GM12878 (cell line): ENCODE measurements around the gene ENPP7.

ENCODE experiments used
- CTCF ChIP-seq, 3 experiments: IDR thresholded peaks in 2 of 3; conservative IDR thresholded peaks in 1 of 3; 2 replicates each; pipeline ENCODE4 v1.5.1; 2011; ENCODE audit warnings: low read depth in 3 of 3, low read length in 3 of 3, mild to moderate bottlenecking in 3 of 3, control low read depth in 2 of 3, moderate library complexity in 2 of 3, inconsistent platforms in 1 of 3, mixed read lengths in 1 of 3; ENCODE audit not compliant: control insufficient read depth in 2 of 3, insufficient read depth in 1 of 3; ENCODE audit errors: extremely low read depth in 1 of 3
- FOXM1 ChIP-seq: IDR thresholded peaks from 2 replicates; pipeline ENCODE4 v1.6.1; 2012; ENCODE audit warnings: low read depth, mild to moderate bottlenecking, inconsistent platforms, low read length, moderate library complexity
- JUND ChIP-seq: IDR thresholded peaks from 2 replicates; pipeline ENCODE4 v1.6.1; 2012; ENCODE audit warnings: low read depth, mild to moderate bottlenecking, low read length, improper control_type of control experiment, moderate library complexity
- LARP7 ChIP-seq: fragments of 450-650 bp; IDR thresholded peaks from 2 replicates; pipeline ENCODE4 v1.6.1; 2017; ENCODE audit warnings: mild to moderate bottlenecking
- MTA3 ChIP-seq: IDR thresholded peaks from 2 replicates; pipeline ENCODE4 v1.6.1; 2012; ENCODE audit warnings: low read length, inconsistent platforms, borderline replicate concordance
- NRF1 ChIP-seq: conservative IDR thresholded peaks from 2 replicates; pipeline ENCODE4 v1.6.1; 2011; ENCODE audit warnings: mild to moderate bottlenecking, low read depth, low read length, improper control_type of control experiment
- PBX3 ChIP-seq: IDR thresholded peaks from 2 replicates; pipeline ENCODE4 v1.6.1; 2011; ENCODE audit warnings: mild to moderate bottlenecking, low read depth, low read length, moderate library complexity; ENCODE audit not compliant: insufficient replicate concordance
- YBX1 ChIP-seq: fragments of 450-650 bp; IDR thresholded peaks from 2 replicates; pipeline ENCODE4 v1.6.1; 2016; ENCODE audit warnings: antibody characterized with exemption
- YY1 ChIP-seq: IDR thresholded peaks from 2 replicates; pipeline ENCODE4 v1.6.1; 2011; ENCODE audit warnings: low read depth, mild to moderate bottlenecking, low read length

- TF ChIP-seq NRF1 (no peak), YY1 (no peak), PBX3 (no peak), CTCF (IDR thresholded peaks at IDR 0.05 in 2 of 3, conservative IDR thresholded peaks at IDR 0.05 in 1 of 3; ENCODE audit: control insufficient read depth in 2 of 3, extremely low read depth in 1 of 3, insufficient read depth in 1 of 3, low read depth in 3 of 3, low read length in 3 of 3) (no peak), MTA3 (no peak), JUND (no peak), FOXM1 (no peak), YBX1 (no peak), LARP7 (no peak)
Observed at GRCh38 chr17:79788455-79788854, 57.7 kb downstream of the ENPP7 start.
